Head of caudate nucleus (tissue), 42 donors: Measurements from ENCODE around the gene FOXA3.
A peak's percentile ranks its signal among the peaks of the same experiment; 100 is the strongest.

Source experiments
- DNase-seq, 42 donors: peaks; one replicate each; pipeline versions ENCODE4 v3.0.0 to v3.0.0-alpha.2; 2020 to 2021; ENCODE audit warnings: mixed read lengths in 7 of 42
- intact Hi-C: fragments of 100-400 bp; cut with DNase I; formaldehyde crosslinking; loops from one replicate; pipeline ENCODE4 v1.15.0; 2022

FOXA3 gene

DNA sequence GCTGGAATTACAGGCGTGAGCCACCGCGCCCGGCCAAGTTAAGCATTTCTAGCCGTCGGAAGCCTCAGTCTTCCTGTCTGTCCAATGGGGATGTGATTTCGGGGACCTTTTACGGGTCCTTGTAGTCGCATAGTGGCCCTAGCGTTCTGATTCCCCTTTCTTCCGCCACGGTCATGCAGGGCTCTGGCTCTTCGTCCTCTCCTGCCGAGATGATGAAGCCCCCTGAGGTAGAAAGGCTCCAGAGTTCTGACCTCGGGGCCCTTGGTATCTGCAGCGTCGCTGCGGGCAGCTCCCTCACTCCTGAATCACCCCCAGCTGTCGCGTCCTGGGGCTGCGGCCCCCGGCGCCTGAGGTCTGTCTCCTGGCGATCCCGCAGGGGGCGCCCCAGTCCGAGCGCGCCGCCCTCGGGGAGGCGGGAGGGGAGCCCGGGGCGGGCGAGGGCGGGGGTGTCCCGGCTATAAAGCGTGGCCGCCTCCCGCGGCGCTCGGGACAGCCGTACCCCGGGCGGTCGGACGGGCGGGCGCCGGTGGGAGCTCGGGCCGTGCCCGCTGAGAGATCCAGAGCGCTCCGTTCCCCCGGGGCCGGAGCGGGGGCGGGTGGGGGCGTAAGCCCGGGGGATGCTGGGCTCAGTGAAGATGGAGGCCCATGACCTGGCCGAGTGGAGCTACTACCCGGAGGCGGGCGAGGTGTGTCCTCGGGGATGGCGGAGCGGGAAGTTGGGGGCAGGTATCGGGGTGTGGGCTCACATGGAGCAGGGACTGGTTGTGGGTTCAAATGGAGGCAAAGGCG is at the start of gene FOXA3:
Gene FOXA3, plus strand, starts transcription at position 487 of the 789 bp plus-strand sequence. Its CDS starts 131 bp downstream, at position 618.
- intact Hi-C loops: loop anchor here (2.0 kb wide), 1 partner anchor 23 kb away; the partner anchor contains the start of gene IRF2BP1
- peak in 21 of 42 donors; percentile 19 to 65 (median 33) for DNase-seq

DNA sequence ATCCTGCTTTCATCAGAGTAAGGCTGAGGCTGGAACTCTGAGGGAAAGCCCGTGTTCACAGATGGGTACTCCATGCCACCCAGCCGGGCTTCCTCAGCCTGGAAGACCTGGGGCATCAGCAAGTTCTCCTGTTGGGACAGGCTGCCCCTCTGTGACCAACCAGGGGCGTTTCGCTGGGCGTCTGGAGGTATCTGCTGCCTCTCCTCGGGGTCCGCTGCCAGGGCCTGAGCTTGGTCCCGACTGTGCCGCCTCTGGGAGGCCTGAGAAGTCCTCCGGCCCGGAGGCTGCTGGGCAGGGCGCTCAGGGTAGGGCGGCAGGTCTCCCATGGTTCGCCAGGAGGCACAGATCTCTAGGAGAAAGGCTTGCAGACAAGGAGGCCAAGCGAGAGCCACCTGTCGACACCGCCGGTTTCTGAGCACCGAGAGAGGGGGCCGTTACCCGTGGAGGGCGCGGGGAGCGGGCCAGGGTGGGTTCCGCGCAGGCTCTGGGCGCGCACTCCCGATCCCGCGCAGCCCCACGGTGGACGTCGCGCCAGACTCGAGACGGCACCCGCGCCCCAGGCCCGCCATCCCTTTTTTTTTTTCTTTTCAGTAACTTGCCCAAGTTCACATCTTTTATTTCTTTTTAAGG is 49.2 kb upstream of the FOXA3 start, which contains the start of gene RSPH6A:
Gene RSPH6A, minus strand, starts transcription at position 458 of the 630 bp plus-strand sequence. Its CDS starts 132 bp downstream, at position 326.
- intact Hi-C loops: no loop called here
- DNase-seq: no peak

DNA sequence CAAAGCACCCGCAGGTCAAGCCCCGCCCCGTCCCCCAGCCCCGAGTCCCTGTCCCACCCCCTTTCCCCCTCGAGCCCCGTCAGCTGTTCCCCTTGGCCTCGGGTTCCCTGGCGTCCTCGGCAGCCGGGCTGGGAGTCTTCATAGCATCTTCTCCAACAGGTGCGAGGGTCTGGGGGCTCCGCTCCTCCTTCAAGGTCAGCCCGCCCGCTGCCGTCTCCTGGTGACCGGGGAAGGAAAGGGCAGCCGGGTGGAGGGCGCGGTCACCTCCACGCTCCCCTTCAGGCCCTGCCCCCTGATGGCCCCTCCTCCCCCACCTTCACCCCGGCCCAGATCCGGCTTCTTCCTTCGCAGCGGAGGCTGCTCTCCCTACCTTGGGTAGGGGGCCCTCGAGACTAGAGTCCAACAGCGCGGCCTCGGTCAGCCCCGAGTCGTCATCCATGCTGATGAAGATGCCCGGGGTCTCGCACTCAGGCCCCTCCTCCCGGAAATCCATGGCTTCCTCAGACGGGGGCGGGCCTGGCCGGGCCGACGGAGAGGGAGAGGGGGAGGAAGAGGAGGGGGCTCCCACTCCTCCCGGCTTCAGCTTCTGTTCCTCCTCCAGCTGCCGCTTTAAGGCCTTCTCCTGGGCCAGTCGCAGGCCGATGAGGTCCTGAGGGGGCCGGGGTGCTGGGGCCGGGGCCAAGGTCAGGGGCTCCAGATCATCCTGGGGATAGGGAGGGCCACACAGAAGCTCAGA is 48.5 kb upstream of the FOXA3 start:
- intact Hi-C loops: no loop called here
- peak in 1 of 42 donors; percentile 40 for DNase-seq

DNA sequence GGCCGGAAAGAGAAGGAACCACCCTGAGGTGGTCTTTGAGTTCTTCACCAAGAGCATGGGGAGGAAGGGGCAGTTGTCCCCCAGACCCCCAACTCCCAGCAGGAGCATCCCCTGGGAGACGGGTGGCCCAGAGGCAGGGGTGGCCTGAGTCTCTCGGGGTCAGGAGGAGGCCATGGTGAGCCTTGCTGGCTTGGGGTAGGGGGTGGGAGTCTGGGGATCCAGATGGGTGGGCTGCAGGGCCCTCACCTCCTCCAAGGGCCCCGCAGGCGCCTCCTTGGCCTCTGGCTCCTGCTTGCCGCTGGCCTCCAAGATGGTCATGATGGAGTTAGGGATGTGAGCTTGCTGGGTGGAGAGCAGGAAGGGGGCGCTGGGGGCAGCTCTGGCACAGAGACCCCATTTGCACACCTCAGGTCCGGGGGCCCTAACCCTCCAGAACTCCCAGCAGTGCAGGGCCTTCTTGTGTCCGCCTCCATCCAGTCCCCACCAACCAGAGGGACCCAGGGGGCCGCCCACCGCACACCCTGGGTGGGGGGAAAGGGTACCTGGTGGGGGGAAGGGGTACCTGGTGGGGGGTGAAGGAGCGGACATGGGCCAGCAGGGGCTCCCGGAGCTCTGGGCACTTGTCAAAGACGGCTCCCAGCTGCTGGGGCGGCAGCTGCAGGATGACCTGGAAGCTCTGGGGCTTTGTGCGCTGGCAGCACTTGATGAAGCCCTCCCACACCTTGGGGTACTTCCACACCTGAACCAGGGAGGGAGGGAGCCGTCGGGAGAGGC is 47.7 kb upstream of the FOXA3 start:
- intact Hi-C loops: no loop called here

DNA sequence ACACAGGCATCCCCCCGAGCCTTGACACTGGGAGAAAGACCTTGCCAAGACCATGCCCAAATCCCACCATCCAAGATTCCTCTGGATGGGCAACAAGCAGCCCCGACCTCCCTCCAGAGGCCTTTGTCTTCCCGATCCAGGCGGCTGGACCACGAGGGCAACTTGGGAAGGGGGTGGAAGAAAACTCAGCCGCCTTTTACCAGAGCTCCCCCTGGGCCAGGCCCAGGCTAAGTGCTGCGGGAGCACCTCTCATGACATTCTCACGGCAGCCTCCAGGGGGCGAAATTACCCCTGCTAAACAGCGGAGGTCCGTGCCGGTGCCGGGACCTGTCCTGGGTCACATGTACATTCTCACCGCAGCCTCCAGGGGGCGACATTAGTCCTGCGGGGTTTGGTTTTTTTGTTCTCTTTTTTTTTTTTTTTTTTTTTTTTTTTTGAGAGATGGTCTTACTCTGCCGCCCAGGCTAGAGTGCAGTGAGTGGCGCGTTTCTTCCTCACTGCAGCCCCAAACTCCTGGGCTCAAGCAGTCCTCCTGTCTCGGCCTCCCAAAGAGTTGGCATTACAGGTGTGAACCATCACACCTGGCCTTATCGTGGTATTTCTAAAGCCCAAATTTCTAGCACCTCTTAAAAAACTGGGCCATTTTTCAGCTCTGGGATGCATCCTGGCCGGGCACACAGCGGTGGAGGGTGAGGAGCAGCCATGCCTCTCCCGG is 47.0 kb upstream of the FOXA3 start:
- DNase-seq: peak; percentile 71 to 95 (median 89)
- intact Hi-C loops: no loop called here

More for the DNA sequence above, 47.7 kb upstream of the FOXA3 start:
- no peak for DNase-seq

DNA sequence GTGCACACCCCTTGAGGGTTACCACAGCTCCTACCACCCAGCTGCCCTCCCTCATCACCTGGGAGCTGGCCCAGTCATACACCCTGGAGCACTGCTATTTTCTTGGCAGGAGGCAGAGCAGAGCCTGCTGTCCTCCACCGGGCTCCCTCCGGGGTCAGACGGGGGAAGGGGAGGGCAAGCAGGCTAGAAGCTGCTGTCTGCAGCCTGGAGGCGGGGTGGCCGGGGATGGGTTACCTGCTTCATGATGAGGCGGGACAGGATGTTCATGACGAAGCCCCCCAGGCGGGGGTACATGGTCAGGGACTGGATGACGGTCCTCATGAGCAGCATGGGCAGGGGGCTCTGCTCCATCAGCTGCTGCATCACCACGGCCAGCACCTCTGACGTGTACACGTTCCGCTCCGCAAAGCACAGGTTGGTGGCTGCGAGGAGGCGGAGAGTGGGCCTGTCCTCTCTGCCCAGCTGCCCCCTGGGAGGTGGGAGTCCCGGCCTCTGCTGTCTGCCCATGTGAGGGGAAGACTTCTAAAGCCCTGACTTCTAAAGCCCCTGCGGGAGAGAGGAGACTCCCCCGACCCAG is 46.3 kb upstream of the FOXA3 start:
- no peak for DNase-seq
- intact Hi-C loops: no loop called here

DNA sequence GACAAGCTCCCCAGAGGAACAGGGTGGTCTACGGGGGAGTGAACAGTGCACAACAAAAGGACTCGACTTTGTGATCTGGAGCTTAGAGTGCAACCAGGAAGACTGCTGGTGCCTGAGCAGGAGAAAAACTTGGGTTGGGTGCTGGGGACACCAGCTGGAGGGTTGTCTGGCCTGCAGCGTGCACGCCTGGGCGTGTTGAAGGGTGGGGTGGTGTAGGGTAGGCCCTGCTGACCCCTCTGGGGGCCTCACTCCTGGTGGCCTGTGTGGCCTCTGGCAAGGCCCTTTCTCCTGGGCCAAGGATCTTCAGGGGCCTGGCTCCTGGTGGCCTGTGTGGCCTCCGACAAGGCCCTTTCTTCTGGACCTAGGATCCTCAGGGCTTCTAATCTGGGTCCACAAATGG is 44.4 kb upstream of the FOXA3 start:
- intact Hi-C loops: no loop called here
- no peak for DNase-seq

DNA sequence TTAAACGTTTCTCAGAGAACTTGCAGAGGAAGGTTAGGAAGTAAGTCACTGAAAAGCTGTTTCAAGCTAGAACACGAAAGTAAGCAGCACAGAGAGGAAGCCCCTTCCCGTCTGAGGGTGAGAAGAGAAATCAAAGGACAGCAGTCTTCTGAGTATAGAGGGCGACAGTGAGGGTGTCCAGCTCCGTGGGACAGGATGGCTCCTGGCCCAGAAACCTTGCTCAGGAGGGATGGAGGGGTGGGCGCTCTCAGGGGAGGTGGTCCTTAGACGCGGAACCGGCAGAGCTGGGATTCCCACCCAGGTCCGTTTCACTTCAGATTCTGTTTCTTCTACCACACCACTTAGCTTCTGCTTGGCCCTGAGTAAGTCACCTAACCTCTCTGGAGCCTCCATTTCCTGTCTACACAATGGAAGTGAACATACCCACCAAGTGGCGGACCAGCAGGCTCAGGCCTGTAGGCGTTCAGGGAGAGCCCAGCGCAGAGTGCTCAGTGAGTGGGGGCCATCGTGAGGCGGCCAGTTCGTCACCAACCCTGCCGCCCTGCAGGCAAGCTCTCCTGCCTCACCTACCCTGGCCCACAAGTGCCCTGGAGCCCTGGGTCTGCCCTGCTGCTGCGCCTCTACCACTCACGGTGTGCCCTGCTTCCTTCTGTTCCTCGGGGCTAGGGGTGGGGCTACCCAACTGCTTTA is 43.6 kb upstream of the FOXA3 start:
- DNase-seq: peak in 3 of 42 donors; percentile 28 to 55 (median 42)
- intact Hi-C loops: no loop called here

DNA sequence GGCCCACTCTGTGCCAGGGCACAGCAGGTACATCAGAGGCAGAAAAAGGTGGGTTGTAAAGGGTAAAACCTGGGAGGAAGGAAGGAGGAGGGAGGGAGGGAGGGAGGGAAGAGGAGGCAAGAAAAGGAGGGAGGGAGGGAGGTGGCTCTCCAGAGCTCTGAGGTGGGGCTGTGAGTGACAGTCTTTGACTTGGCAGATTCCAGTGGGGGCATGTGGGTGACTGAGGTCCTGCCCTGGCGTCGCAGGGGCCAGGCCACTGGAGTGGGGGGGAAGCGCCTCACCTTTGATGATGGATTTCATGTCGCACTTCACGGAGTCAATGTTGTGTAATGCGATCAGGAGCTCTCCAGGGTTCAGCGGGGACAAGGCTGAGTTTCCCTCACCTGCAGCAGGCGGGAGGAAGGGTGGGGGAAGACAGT is 43.0 kb upstream of the FOXA3 start:
- DNase-seq: peak in 30 of 42 donors; percentile 14 to 79 (median 41)
- intact Hi-C loops: no loop called here

DNA sequence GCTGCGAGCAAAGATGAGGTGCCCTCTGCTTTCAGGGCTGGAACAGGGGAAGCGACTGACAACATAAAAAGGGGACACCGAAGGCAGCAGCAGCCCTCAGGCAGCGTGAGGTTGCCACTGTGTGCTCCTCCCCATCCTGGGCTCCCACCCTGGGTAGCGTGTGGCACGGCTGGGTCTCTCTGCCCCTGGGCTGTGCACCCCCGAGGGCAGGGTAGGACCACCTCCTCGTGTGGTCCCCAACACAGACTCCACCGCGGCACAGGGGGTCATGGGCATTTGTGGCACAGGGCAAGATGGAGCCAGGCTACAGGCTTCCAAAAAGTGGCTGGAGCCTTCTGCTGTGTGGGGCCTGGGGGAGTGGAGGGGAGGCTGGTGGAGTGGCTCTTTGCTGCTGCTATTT is 42.6 kb upstream of the FOXA3 start:
- intact Hi-C loops: no loop called here
- DNase-seq: no peak

DNA sequence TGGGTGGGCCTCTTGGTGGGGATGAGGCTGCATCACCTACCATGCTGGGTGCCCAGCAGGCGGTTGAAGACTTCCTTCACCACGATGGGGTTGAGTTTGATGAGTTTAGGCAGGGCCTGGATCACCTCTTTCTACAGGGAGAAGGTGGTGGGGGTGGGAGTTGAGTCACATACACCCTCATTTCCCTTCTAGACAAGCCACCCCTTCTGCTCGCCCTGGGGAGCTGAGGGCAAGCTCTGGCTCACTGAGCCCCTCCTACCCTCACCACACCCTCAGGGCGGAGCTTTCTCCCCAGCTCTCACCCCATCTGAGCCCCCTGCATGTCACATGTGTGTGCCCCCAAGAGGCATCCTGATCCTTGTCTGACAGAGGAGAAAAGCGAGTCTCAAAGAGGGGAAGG is 41.4 kb upstream of the FOXA3 start:
- intact Hi-C loops: no loop called here
- peak in 35 of 42 donors; percentile 18 to 88 (median 54) for DNase-seq

DNA sequence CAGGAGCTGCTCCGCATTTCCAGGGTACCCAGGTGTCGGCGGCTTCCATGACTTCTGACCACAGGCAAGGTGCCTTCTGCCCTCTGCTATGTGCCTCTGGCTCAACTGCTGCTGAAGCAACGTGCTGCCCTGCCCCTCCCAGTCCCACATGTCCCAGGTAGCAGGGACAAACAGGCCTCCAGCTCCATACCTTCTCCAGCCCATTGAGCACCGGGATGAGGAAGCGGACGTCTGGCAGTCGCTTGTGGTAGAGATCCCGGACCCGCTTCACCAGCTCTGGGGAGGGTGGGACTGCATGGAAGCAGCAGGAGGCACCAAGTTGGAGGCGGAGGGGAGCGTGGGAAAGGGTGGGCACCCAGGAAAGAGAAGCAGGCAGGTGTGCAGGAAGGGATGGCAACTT is 40.9 kb upstream of the FOXA3 start:
- intact Hi-C loops: no loop called here
- no peak for DNase-seq

DNA sequence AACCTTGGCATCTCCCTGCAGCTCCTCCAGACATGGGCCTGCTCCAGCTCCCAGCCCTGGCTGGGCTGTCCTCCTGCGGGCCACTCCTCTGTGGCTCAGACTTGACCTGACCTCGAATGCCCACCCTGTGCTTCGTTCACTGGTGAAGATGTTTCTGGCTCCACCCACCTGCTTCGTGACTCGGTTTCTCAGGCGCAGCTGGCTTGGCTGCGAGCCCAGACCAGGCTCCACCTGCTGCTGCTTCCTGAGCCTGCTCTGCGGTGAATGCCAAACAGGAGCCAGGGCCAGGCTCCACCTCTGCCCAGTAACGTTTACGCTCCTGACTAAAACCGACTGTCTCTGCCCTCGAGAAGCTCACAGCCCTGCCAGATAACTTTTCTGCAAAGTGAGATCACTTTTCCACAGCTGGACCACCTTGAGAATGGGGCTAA is 40.1 kb upstream of the FOXA3 start:
- intact Hi-C loops: no loop called here
- DNase-seq: peak in 40 of 42 donors; percentile 35 to 86 (median 66)

DNA sequence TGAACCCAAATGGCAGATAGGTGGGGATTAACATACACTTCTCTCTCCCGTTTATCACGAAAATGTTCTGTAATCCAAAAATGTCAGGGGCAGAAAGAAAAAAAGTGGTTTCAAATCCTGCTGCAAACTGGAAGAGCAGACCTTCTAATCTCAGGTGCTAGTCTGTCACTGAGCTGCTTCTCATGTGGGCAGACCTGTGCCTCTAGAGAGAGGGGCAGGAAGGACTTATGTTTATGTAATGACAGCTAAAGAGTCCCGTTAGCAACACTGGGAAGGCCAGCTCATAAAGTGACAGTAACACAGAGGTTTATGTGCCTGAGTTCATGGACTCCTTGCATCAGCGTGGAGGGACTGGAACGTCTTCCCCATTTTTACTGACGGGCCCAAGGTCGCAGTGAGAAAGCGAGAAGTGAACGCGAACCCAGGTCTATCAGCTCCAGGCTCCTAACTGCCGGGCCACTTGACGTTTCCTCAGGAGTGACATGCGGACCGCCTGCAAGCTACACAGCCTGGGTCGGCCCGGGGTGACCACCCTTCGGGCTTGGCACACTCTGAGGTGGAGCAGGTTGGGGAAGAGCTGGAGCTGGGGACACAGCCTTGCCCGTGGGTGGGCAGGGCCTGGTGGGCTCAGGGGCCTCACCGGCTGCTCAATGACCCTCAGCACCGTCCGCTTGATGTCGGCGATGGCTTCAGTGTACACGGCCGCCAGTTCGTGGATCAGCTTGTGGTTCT is 39.4 kb upstream of the FOXA3 start:
- no peak for DNase-seq
- intact Hi-C loops: no loop called here

DNA sequence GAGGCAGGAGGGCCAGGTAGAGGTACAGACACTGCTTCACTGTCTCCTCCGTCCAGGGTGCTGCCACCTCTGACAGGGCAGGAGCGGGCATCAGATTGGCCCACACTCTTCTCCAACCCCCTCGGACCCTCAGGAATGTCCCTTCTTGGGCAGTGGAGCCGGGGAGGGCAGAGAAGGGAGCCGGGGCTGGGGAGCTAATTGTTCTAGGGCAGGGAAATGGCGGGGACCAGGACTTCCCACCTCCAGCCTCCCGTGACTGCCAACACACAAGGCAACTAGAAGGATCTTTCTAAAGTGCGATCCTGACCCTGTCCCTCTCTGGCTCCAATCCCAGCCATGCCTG is 38.9 kb upstream of the FOXA3 start:
- intact Hi-C loops: no loop called here

DNA sequence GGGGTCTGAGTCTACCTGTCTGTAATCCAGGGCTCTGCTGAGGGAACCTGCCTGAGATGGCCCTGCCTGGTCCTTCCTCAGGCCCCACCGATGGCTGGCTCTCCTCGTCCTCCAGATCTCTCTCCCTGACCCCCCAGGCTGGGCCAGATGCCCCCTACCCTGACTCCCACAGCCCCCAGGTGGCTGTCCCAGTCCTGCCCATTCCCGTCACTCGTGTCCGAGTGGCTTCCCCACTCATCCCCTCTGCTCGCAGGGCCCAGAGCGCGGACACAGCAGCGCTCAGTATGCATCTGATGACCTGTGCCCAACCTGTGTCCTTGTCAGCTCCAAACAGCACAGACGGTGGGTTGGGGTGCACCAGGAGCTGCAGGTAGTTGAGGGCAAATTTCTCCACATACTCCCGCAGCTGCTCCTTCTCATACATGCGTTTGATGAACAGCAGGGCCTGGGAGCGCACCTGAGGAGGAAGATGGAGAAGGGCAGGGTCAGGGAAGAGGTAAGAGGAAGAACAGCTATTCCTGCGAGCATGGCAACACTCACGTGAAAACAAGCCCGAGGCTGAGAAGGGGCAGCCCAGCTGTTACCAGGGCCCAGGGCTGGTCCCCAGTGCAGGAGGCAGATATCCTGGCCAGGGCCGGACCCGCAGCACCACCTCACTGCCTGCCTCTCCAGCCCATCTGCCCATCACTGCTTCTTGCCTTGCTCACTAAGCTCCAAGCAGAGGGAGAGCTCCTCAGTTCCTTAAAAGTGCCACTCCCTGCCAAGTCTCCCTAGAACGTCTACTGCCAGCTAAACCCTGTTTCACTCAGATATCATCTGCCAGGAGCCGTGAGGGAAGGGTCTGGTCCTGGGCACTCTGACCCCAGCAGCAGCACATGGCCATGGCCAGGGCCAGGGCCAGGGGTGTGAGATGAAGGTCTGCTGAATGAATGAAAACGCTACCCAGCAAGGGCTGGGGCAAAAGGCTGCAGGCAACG is 37.9 kb upstream of the FOXA3 start:
- no peak for DNase-seq
- intact Hi-C loops: no loop called here

More for the DNA sequence above, 38.9 kb upstream of the FOXA3 start:
- no peak for DNase-seq
